MCF 10A (cell line): Measurements from ENCODE around the gene CCM2L. TPM values are rescaled to one million over a fixed set of nuclear protein-coding genes. Genes with fewer than 3 reads are reported as not detected.

Experiments
- BruUV-seq: library from RNA; stranded (reverse); fragments of 400-500 nt; replicated peaks from 2 replicates; lab custom pipeline; 2021; lab: Mats Ljungman, UMichigan
- CTCF ChIA-PET: fragments of 300-600 bp; sonication (Branson Sonifier 250); formaldehyde crosslinking; extraction: SDS; loops from one replicate; lab custom pipeline; 2021; ENCODE audit warnings: antibody characterized with exemption, inconsistent platforms; lab: Yijun Ruan, JAX
- POLR2A ChIA-PET: fragments of 300-600, 350-650 bp; sonication (Branson Sonifier 250); formaldehyde crosslinking; extraction: SDS; loops from one replicate; lab custom pipeline; 2020; ENCODE audit warnings: antibody characterized with exemption, inconsistent platforms; lab: Yijun Ruan, JAX
- DNase-seq: peaks from one replicate; pipeline ENCODE4 v3.0.0-alpha.2; 2018; ENCODE audit not compliant: unreplicated experiment
- H3K27ac Mint-ChIP-seq: one replicate; pipeline ENCODE4 v1.8.0; 2022; ENCODE audit warnings: mild to moderate bottlenecking, low read depth, mixed read lengths; ENCODE audit not compliant: unreplicated experiment
- H3K27me3 Mint-ChIP-seq: one replicate; pipeline ENCODE4 v1.8.0; 2022; ENCODE audit warnings: mixed read lengths; ENCODE audit not compliant: insufficient read depth, unreplicated experiment
- H3K36me3 Mint-ChIP-seq: one replicate; pipeline ENCODE4 v1.8.0; 2022; ENCODE audit warnings: mild to moderate bottlenecking, moderate library complexity, mixed read lengths; ENCODE audit not compliant: insufficient read depth, unreplicated experiment
- H3K4me1 Mint-ChIP-seq: one replicate; pipeline ENCODE4 v1.8.0; 2022; ENCODE audit warnings: mixed read lengths; ENCODE audit not compliant: insufficient read depth, unreplicated experiment
- H3K4me3 Mint-ChIP-seq: one replicate; pipeline ENCODE4 v1.8.0; 2022; ENCODE audit warnings: mild to moderate bottlenecking, moderate library complexity, mixed read lengths; ENCODE audit not compliant: unreplicated experiment
- H3K9me3 Mint-ChIP-seq: one replicate; pipeline ENCODE4 v1.8.0; 2022; ENCODE audit warnings: mixed read lengths; ENCODE audit not compliant: unreplicated experiment
- CTCF ChIP-seq: fragments of 200-600 bp; IDR thresholded peaks from one replicate; pipeline ENCODE4 v1.8.0; 2022; ENCODE audit warnings: antibody characterized with exemption, mild to moderate bottlenecking; ENCODE audit not compliant: unreplicated experiment
- intact Hi-C: fragments of 100-400 bp; cut with micrococcal nuclease; formaldehyde crosslinking; loops from 2 replicates; pipeline ENCODE4 v1.14.1; 2022
- total RNA-seq: library from RNA; stranded (reverse); gene quantifications from 2 replicates; pipeline ENCODE4 v1.2.3, GENCODE V29; 2022

The CCM2L gene
- total RNA-seq, 1 experiment from 2014 or later = not detected

- intact Hi-C loops = no loop called here
- H3K27ac Mint-ChIP-seq = no peak overlapping the region
- BruUV-seq = no TSS peak
- no peak for DNase-seq
- H3K9me3 Mint-ChIP-seq = no peaks in the 10 kb centered on the region
- peaks cover 3% of the 10 kb centered on the region for H3K4me1 Mint-ChIP-seq
- H3K36me3 Mint-ChIP-seq = no peaks in the 10 kb centered on the region
- no peak overlapping the region for H3K4me3 Mint-ChIP-seq
- TF ChIP-seq CTCF = no peak
- H3K27me3 Mint-ChIP-seq = peaks cover 49% of the 10 kb centered on the region
- POLR2A ChIA-PET = interaction anchor here (0.8 to 1.1 kb wide), 3 partner anchors 10 to 37 kb away, joined by 3 to 4 read pairs (median 3); partner anchors contain the start of gene TM9SF4
- CTCF ChIA-PET = interaction anchor here (0.5 to 1.4 kb wide), 6 partner anchors 19 to 1364 kb away, joined by 3 to 4 read pairs (median 3); no protein-coding TSS in a partner anchor
Observed at GRCh38 chr20:32072168-32072750, 62.0 kb downstream of the CCM2L start.

DNA sequence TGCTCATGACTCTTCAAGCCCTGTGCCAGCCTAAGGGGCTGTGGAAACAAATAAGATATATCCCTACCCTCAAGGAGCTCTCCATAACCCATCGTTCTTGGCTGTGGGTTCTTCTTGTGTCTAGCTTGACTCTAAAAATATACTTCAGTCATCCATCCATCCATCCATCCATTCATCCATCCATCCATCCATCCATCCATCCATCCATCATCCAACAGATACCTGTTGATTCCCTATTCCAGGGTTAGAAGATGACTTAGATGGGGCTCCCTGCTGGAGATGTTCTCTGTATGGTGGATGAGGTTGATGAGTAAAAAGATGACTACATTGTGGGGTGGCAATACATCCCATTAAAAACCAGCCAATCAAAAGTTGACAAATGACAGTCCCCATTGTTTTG lies 65.3 kb downstream of the CCM2L start:
- CTCF ChIA-PET = interaction anchor here (1.3 to 3.9 kb wide), 3 partner anchors 15 to 252 kb away, joined by 4 to 29 read pairs (median 4); no protein-coding TSS in a partner anchor
- no peak overlapping the region for H3K27ac Mint-ChIP-seq
- intact Hi-C loops = no loop called here
- H3K4me3 Mint-ChIP-seq = no peak overlapping the region
- no peaks in the 10 kb centered on the region for H3K4me1 Mint-ChIP-seq
- no peaks in the 10 kb centered on the region for H3K9me3 Mint-ChIP-seq
- TF ChIP-seq CTCF = no peak
- DNase-seq = no peak
- H3K27me3 Mint-ChIP-seq = peaks cover 53% of the 10 kb centered on the region
- BruUV-seq = no TSS peak
- H3K36me3 Mint-ChIP-seq = no peaks in the 10 kb centered on the region
- POLR2A ChIA-PET = no interaction called here

- CTCF ChIA-PET = interaction anchor here (0.8 to 0.9 kb wide), 2 partner anchors 225 to 368 kb away, joined by 3 read pairs; no protein-coding TSS in a partner anchor
- H3K27me3 Mint-ChIP-seq = peaks cover 63% of the 10 kb centered on the region
Observed at GRCh38 chr20:32077190-32077589, 67.0 kb downstream of the CCM2L start.

More at GRCh38 chr20:32077190-32077589, 67.0 kb downstream of the CCM2L start:
- intact Hi-C loops = no loop called here
- Mint-ChIP-seq H3K4me1 (no peaks in the 10 kb centered on the region), H3K36me3 (no peaks in the 10 kb centered on the region), H3K27ac (no peak overlapping the region), H3K4me3 (no peak overlapping the region), H3K9me3 (no peaks in the 10 kb centered on the region)
- POLR2A ChIA-PET = no interaction called here
- DNase-seq = no peak
- TF ChIP-seq CTCF = no peak
- no TSS peak for BruUV-seq
